GM13977 (cell line): ENCODE results near the gene SRP72.

Source experiments
- DNase-seq: peaks from one replicate; pipeline ENCODE4 v3.0.0; 2012; ENCODE audit warnings: low spot score
- CTCF ChIP-seq: IDR thresholded peaks from 2 replicates; pipeline ENCODE4 v1.5.1; 2012; ENCODE audit warnings: mild to moderate bottlenecking, control low read depth; ENCODE audit not compliant: insufficient read depth; ENCODE audit errors: extremely low read depth, missing control alignments
- in situ Hi-C: fragments of 300-500 bp; cut with MboI; formaldehyde crosslinking; loops from one replicate; pipeline ENCODE4 v1.12.0; 2022; ENCODE audit warnings: low sequenced_read_pairs, low pct_unique_long_range_greater_than_20kb, mixed read lengths, inconsistent platforms; ENCODE audit not compliant: unreplicated experiment

SRP72 gene

GRCh38 chr4:56512166-56512565 lies 44.7 kb downstream of the SRP72 start:
- in situ Hi-C loops, result no loop called here

GRCh38 chr4:56513517-56513916 lies 46.1 kb downstream of the SRP72 start:
- DNase-seq, result no peak
- in situ Hi-C loops, result no loop called here
- TF ChIP-seq CTCF, result no peak

More at GRCh38 chr4:56512166-56512565, 44.7 kb downstream of the SRP72 start:
- no peak for DNase-seq
- no peak for TF ChIP-seq CTCF

- TF ChIP-seq CTCF, result no peak
- in situ Hi-C loops, result no loop called here
- DNase-seq, result peak; percentile 84
These were observed 63.1 kb downstream of the SRP72 start for GRCh38 chr4:56530269-56531148.

GRCh38 chr4:56531149-56531770 lies 63.8 kb downstream of the SRP72 start:
- no peak for DNase-seq
- no peak for TF ChIP-seq CTCF
- in situ Hi-C loops, result no loop called here

- in situ Hi-C loops, result no loop called here
- no peak for DNase-seq
- TF ChIP-seq CTCF, result no peak
These were observed 64.4 kb downstream of the SRP72 start for GRCh38 chr4:56531823-56532222.

GRCh38 chr4:56532239-56532638 lies 64.8 kb downstream of the SRP72 start:
- TF ChIP-seq CTCF, result no peak
- in situ Hi-C loops, result no loop called here
- no peak for DNase-seq
